IPS DF 4.7 (cell line): ENCODE measurements around the gene PLS3.
"Not testable (repeated sequence)": the region's sequence is repeated elsewhere in the genome, so short reads cannot be mapped to it uniquely, and the experiment has no call there.

ENCODE experiments used
- DNase-seq: peaks from one replicate; pipeline ENCODE4 v3.0.0-alpha.2; 2013; ENCODE audit warnings: low spot score; ENCODE audit errors: extremely low read depth

PLS3 gene

DNA sequence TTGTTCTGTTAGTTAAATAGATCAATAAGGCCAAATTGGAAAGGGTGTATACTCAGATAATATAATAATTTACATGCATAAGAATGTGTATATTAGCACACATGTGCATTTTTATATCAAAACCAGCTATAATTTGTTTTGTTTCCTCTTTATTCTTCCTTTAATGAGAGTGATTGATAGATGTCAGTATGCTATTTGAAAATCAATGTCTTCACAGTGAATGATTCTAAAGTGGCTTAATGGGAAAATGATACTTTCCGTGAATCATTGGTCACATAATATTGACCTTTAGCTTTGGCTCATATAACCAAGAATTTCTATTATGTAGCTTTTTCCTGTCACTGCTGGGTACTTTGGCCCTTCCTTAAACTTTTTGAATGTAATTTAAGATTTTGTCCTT lies 48.6 kb downstream of the PLS3 start:
- DNase-seq, result no peak

GRCh38 chrX:115616943-115617563 lies 56.1 kb downstream of the PLS3 start:
- peak; percentile 22 for DNase-seq

DNA sequence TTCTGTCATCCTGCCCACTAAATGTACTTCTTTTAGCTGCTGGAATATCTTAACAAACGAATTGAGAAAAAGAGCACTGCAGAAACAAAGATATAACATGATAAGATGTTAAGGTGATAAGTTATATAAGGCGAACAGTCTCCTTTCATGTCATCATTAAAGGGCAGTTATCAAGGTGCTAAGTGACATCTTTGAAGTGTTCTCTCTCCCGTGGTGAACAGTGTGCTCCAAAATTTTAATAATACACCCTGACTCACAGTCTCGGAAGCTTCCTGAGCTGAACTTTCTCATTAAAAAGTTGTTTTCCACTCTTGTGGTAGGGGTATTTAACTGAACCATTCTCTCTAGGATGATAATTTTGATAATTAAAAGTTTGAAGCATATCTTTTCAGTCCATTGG lies 61.6 kb downstream of the PLS3 start:
- DNase-seq, result no peak

- DNase-seq, result no peak
Observed at GRCh38 chrX:115624916-115625315, 63.9 kb downstream of the PLS3 start.

DNA sequence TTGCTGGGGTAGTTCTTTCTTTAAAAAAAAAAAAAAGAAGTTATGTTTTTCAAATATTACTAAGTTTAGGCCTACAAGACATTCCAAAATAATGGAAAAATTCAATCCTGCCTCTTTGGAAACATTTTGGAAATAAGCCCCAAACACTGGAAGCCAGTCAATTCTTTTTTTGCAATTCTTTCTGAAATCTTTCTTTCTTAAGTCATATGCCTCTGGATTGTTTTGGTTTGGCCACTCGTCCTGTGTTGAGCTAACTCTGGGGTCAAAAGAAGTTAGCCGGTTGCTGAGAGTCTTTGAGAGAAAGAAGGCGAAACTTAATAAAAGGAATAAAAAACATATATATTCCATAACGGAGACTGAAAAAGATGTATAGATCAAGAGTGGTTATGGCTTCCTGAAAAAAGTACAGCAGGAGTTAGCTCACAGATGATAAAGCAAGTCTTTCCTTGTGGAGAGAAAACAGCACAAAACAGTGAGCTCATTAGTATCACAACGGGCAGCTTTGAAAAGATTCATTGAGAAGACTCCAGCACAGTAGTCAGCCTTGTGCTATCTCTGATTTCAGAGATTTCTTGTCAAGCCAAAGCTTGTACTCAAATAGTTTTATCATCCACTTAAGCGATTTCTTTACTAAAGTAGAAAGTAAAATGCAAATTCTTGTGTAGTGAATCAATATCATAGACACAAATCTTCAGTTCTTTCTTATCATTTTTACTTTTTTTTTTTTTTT lies 64.8 kb downstream of the PLS3 start:
- no peak for DNase-seq

- no peak for DNase-seq
Observed at GRCh38 chrX:115630204-115630603, 69.2 kb downstream of the PLS3 start.

- DNase-seq, result no peak
Observed at GRCh38 chrX:115632455-115632854, 71.5 kb downstream of the PLS3 start.

DNA sequence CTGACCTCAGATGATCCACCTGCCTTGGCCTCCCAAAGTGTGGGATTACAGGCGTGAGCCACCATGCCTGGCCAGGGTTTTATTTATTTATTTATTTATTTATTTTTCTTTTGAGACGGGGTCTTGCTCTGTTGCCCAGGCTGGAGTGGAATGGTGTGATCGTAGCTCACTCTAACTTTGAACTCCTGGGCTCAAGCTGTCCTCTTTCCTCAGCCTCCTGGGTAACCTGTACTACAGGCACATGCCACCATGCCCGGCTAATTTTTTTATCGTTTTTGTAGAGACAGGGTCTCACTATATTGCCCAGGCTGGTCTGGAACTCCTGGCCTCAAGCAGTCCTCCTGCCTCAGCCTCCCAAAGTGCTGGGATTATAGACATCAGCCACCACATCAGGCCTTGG lies 72.4 kb downstream of the PLS3 start:
- DNase-seq, result not testable (repeated sequence)

GRCh38 chrX:115639334-115639880 lies 78.4 kb downstream of the PLS3 start:
- no peak for DNase-seq

GRCh38 chrX:115642311-115642710 lies 81.3 kb downstream of the PLS3 start:
- DNase-seq, result no peak

DNA sequence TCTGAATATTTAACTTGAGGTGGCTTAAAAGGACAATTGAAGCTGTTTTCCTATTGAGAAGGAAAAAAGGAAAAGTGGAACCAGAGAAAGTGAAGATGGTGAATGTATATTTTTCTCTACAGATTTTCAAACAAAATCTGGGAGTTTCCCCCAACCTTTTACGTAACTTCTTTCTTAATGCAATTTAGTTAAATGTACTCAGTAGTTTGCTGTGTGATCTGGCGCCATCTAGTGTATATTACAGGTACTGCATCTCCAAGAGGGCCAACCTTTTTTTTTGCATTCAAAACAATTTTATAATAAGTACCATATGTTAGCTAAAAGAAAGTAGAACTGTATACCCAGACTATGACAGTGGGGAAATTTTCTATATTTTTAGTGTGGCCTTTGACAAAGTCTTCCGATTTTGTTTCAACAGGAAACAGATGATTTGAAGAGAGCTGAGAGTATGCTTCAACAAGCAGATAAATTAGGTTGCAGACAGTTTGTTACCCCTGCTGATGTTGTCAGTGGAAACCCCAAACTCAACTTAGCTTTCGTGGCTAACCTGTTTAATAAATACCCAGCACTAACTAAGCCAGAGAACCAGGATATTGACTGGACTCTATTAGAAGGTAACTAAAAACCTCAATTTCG lies 82.0 kb downstream of the PLS3 start:
- no peak for DNase-seq

- DNase-seq, result not testable (repeated sequence)
Observed at GRCh38 chrX:115644397-115644796, 83.4 kb downstream of the PLS3 start.

GRCh38 chrX:115649461-115650063 lies 88.6 kb downstream of the PLS3 start:
- DNase-seq, result no peak

- DNase-seq, result no peak
Observed at GRCh38 chrX:115650449-115650848, 89.5 kb downstream of the PLS3 start.

DNA sequence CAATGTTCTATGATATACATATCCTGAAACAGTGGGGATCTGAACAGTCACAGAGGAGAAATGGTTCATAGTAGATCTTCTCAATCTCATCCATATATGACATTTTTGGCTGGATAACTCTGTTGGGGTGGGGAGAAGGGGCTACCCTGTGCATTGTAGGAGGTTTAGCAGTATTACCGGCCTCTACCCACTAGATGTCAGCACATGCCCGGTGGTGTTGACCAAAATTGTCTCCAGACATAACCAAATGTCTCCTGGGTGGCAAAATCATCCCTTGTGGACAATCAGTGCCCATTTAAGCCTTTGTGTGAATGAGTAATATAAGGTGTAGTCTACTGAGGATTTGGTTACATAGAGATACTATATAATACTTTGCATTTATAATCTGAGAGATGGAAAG lies 89.9 kb downstream of the PLS3 start:
- no peak for DNase-seq

GRCh38 chrX:115652221-115652620 lies 91.2 kb downstream of the PLS3 start:
- no peak for DNase-seq

GRCh38 chrX:115665122-115665521 lies 104.1 kb downstream of the PLS3 start:
- DNase-seq, result no peak

GRCh38 chrX:115679460-115679859 lies 118.5 kb downstream of the PLS3 start:
- DNase-seq, result no peak

- no peak for DNase-seq
Observed at GRCh38 chrX:115687595-115687994, 126.6 kb downstream of the PLS3 start.

GRCh38 chrX:115689931-115690330 lies 129.0 kb downstream of the PLS3 start:
- DNase-seq, result no peak

- no peak for DNase-seq
Observed at GRCh38 chrX:115690511-115691216, 129.7 kb downstream of the PLS3 start.
